Endodermal cell (in vitro differentiated cells): Measurements from ENCODE around the gene WDR27. TPM values are rescaled to one million over a fixed set of nuclear protein-coding genes. Genes with fewer than 3 reads are reported as not detected.

Experiments
- DNase-seq: peaks from one replicate; pipeline ENCODE4 v3.0.0-alpha.2; 2017
- H3K27ac ChIP-seq: 2 replicates; pipeline ENCODE4 v1.5.1; 2013; ENCODE audit warnings: mild to moderate bottlenecking, low read depth, low read length, moderate library complexity
- H3K27me3 ChIP-seq: 2 replicates; pipeline ENCODE4 v1.6.1; 2013; ENCODE audit warnings: mild to moderate bottlenecking, low read length, moderate library complexity; ENCODE audit not compliant: insufficient read depth, control insufficient read depth, poor library complexity, severe bottlenecking
- H3K36me3 ChIP-seq: 2 replicates; pipeline ENCODE4 v1.7.0; 2013; ENCODE audit warnings: mild to moderate bottlenecking, low read length, moderate library complexity; ENCODE audit not compliant: control insufficient read depth, insufficient read depth
- H3K4me1 ChIP-seq: one replicate; pipeline ENCODE4 v1.7.0; 2013; ENCODE audit warnings: low read length; ENCODE audit not compliant: control insufficient read depth, insufficient read depth
- H3K4me3 ChIP-seq: 2 replicates; pipeline ENCODE4 v1.5.1; 2013; ENCODE audit warnings: mild to moderate bottlenecking, low read length, moderate library complexity
- H3K9ac ChIP-seq: 2 replicates; pipeline ENCODE4 v1.6.1; 2013; ENCODE audit warnings: mild to moderate bottlenecking, low read length, moderate library complexity; ENCODE audit not compliant: poor library complexity, severe bottlenecking; ENCODE audit errors: extremely low read depth
- H3K9me3 ChIP-seq: 2 replicates; pipeline ENCODE4 v1.6.1; 2013; ENCODE audit warnings: mild to moderate bottlenecking, low read length, moderate library complexity; ENCODE audit not compliant: control insufficient read depth
- H3K27ac Mint-ChIP-seq: 2 replicates; pipeline ENCODE4 v1.8.0; 2020; ENCODE audit warnings: mixed read lengths
- H3K27me3 Mint-ChIP-seq: 2 replicates; pipeline ENCODE4 v1.8.0; 2021; ENCODE audit warnings: mild to moderate bottlenecking, mixed read lengths; ENCODE audit not compliant: insufficient read depth
- H3K36me3 Mint-ChIP-seq: 2 replicates; pipeline ENCODE4 v1.8.0; 2020; ENCODE audit warnings: low read depth, mixed read lengths
- H3K4me1 Mint-ChIP-seq: 2 replicates; pipeline ENCODE4 v1.8.0; 2020; ENCODE audit warnings: mixed read lengths
- H3K4me3 Mint-ChIP-seq: 2 replicates; pipeline ENCODE4 v1.8.0; 2020; ENCODE audit warnings: mild to moderate bottlenecking, moderate library complexity, mixed read lengths
- H3K9me3 Mint-ChIP-seq: 2 replicates; pipeline ENCODE4 v1.8.0; 2020; ENCODE audit warnings: mild to moderate bottlenecking, mixed read lengths
- WGBS, 2 experiments: methylation state at CpG; one replicate each; pipeline versions ENCODE4 v1.1.5 to v1.1.7; 2013; ENCODE audit warnings: missing lambda C conversion rate in 2 of 2, mixed read lengths in 1 of 2; ENCODE audit not compliant: insufficient coverage in 1 of 2, insufficient read length in 1 of 2; 5-methylcytosine and 5-hydroxymethylcytosine counted together
- total RNA-seq, 2 donors: library from RNA; stranded (reverse); fragmentation: NEBNext Ultra II Directional in 1 of 2; extraction: Animal tissue kit (Norgen Biotek cat#: 25700) in 1 of 2; gene quantifications; 2 replicates in 1 of 2; 3 replicates in 1 of 2; pipeline ENCODE4 v1.2.1, GENCODE V29; 2021
- TF ChIP-seq, protein P1 (sequence below): fragments of 200-600 bp; sonication (generic); conservative IDR thresholded peaks from 2 replicates; pipeline ENCODE4 v1.5.0; 2021; ENCODE audit warnings: antibody characterized with exemption, mild to moderate bottlenecking

The WDR27 gene
- total RNA-seq, 2 donors from 2014 or later: 94.4 to 110 TPM

- 91 to 97% methylated on average over 26 to 28 of the region's 28 CpGs for WGBS, 2 experiments
- Histone ChIP-seq H3K4me3 (no peak overlapping the region), H3K27me3 (no peaks in the 10 kb centered on the region), H3K4me1 (no peaks in the 10 kb centered on the region), H3K27ac (no peak overlapping the region), H3K9ac (no peak overlapping the region), H3K36me3 (peaks cover 42% of the 10 kb centered on the region), H3K9me3 (peaks cover 7% of the 10 kb centered on the region)
- H3K4me3 Mint-ChIP-seq: no peak overlapping the region
- H3K36me3 Mint-ChIP-seq: peaks cover 48% of the 10 kb centered on the region
- H3K4me1 Mint-ChIP-seq: peaks cover 6% of the 10 kb centered on the region
- no peak overlapping the region for H3K27ac Mint-ChIP-seq
- TF ChIP-seq, protein P1, sequence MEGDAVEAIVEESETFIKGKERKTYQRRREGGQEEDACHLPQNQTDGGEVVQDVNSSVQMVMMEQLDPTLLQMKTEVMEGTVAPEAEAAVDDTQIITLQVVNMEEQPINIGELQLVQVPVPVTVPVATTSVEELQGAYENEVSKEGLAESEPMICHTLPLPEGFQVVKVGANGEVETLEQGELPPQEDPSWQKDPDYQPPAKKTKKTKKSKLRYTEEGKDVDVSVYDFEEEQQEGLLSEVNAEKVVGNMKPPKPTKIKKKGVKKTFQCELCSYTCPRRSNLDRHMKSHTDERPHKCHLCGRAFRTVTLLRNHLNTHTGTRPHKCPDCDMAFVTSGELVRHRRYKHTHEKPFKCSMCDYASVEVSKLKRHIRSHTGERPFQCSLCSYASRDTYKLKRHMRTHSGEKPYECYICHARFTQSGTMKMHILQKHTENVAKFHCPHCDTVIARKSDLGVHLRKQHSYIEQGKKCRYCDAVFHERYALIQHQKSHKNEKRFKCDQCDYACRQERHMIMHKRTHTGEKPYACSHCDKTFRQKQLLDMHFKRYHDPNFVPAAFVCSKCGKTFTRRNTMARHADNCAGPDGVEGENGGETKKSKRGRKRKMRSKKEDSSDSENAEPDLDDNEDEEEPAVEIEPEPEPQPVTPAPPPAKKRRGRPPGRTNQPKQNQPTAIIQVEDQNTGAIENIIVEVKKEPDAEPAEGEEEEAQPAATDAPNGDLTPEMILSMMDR: no peak
- no peaks in the 10 kb centered on the region for H3K27me3 Mint-ChIP-seq
- H3K9me3 Mint-ChIP-seq: peaks cover 5% of the 10 kb centered on the region
- no peak for DNase-seq
Observed at GRCh38 chr6:169641461-169642085, 60.3 kb downstream of the WDR27 start.

DNA sequence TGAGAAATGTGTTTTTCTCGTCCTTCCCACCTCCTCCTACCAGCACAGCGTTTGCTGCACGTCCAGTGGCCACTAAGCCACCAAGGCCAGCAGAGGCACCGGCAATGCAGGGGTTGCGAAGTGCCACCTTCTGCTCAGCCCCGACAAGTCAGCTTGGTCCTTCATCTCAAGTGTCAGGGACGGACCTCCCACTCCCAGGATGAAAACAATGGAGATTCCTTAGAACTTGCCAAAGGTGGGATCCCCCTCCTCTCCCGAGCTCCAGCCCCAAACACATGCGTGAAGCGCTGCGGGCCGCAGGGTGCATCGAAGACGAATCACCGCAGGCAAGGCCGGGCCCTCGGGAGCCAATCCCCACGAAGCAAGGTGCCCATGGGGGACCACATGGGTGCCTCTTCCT, 60.8 kb downstream of the WDR27 start:
- peaks cover 47% of the 10 kb centered on the region for H3K36me3 Mint-ChIP-seq
- TF ChIP-seq, protein P1: no peak
- Histone ChIP-seq H3K27me3 (no peaks in the 10 kb centered on the region), H3K36me3 (peaks cover 42% of the 10 kb centered on the region), H3K4me3 (no peak overlapping the region), H3K9ac (no peak overlapping the region), H3K9me3 (peaks cover 7% of the 10 kb centered on the region), H3K4me1 (no peaks in the 10 kb centered on the region), H3K27ac (no peak overlapping the region)
- WGBS, 2 experiments: 93 to 95% methylated on average over 14 to 18 of the region's 18 CpGs
- no peaks in the 10 kb centered on the region for H3K27me3 Mint-ChIP-seq
- no peak overlapping the region for H3K27ac Mint-ChIP-seq
- peaks cover 2% of the 10 kb centered on the region for H3K4me1 Mint-ChIP-seq
- peaks cover 5% of the 10 kb centered on the region for H3K9me3 Mint-ChIP-seq
- H3K4me3 Mint-ChIP-seq: no peak overlapping the region
- no peak for DNase-seq

- H3K4me1 Mint-ChIP-seq: no peaks in the 10 kb centered on the region
- peaks cover 47% of the 10 kb centered on the region for H3K36me3 Mint-ChIP-seq
- H3K27me3 ChIP-seq: no peaks in the 10 kb centered on the region
- no peak overlapping the region for H3K4me3 ChIP-seq
- no peaks in the 10 kb centered on the region for H3K4me1 ChIP-seq
- H3K4me3 Mint-ChIP-seq: no peak overlapping the region
- H3K9me3 ChIP-seq: peaks cover 7% of the 10 kb centered on the region
- WGBS, 2 experiments: 94 to 95% methylated on average over 17 to 18 of the region's 18 CpGs
- no peak overlapping the region for H3K9ac ChIP-seq
- peaks cover 44% of the 10 kb centered on the region for H3K36me3 ChIP-seq
- TF ChIP-seq, protein P1: no peak
- no peaks in the 10 kb centered on the region for H3K27me3 Mint-ChIP-seq
- H3K27ac Mint-ChIP-seq: no peak overlapping the region
- no peak for DNase-seq
- H3K9me3 Mint-ChIP-seq: peaks cover 5% of the 10 kb centered on the region
- no peak overlapping the region for H3K27ac ChIP-seq
Observed at GRCh38 chr6:169640351-169640852, 61.4 kb downstream of the WDR27 start.
